ENCODE results near the gene INCA1. TPM values are rescaled to one million over a fixed set of nuclear protein-coding genes. Genes with fewer than 3 reads are reported as not detected.

Gene INCA1
- total and polyA plus RNA-seq, 2 of the 8 experiments (the other 6 are each of a cell fraction or from before 2014, with no cell fraction given), result 0.89 to 1.4 TPM

DNA sequence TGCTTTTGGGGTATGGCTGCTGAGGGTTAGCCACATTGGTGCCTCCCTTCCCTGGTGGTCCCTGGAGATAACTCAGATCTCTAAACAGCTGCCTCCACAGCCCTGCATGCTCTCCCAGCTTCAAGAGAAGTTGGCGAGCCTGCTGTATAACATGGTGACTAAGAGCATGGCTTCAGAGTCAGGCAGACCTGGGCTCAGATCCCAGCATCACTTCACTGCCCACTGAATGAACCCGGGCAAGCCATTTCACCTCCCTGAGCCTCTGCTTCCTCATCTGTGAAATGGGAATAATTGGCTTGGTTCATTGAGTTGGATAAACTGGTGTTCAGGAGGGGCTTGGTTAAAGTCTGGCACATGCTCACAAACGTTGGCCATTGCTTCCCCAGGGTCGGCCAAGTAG is 17.0 kb upstream of the INCA1 start:
- Histone ChIP-seq H4K8ac (ENCODE audit: extremely low read depth, insufficient read depth, low read length) (no peak overlapping the region), H2BK120ac (replicated peaks; ENCODE audit: low read depth, low read length) (no peak overlapping the region), H4K91ac (replicated peaks; ENCODE audit: insufficient read length, low read length) (no peak overlapping the region), H2AK5ac (ENCODE audit: low read depth, low read length) (no peak overlapping the region), H3K23me2 (ENCODE audit: low read depth, low read length) (no peaks in the 10 kb centered on the region), H3K4ac (replicated peaks; ENCODE audit: insufficient read length, low read depth, low read length) (no peak overlapping the region), H3K4me2 (ENCODE audit: insufficient read depth in 1 of 2, low read depth in 2 of 2, low read length in 2 of 2) (no peak overlapping the region), H4K5ac (ENCODE audit: insufficient read length, low read depth, low read length) (no peak overlapping the region), H3K9ac (replicated peaks in 1 of 4; ENCODE audit: extremely low read depth in 1 of 4, low read depth in 3 of 4, low read length in 3 of 4) (no peak overlapping the region), H2AFZ (ENCODE audit: low read length) (no peak overlapping the region), H2BK20ac (ENCODE audit: low read length) (no peak overlapping the region), H2BK5ac (ENCODE audit: low read depth, low read length) (no peak overlapping the region), H3K27ac (ENCODE audit: low read depth, low read length) (no peak overlapping the region), H3K9me3 (ENCODE audit: insufficient read depth in 2 of 2, low read depth in 1 of 2, low read length in 1 of 2) (no peaks in the 10 kb centered on the region), H3K23ac (ENCODE audit: insufficient read length) (no peak overlapping the region), H2BK15ac (ENCODE audit: low read length) (no peak overlapping the region), H4K20me1 (replicated peaks in 1 of 2; ENCODE audit: control insufficient read depth in 1 of 2, insufficient read depth in 2 of 2, low read length in 2 of 2) (peaks cover 0 to 7% of the 10 kb centered on the region in 2 experiments), H3K27me3 (replicated peaks in 1 of 4; ENCODE audit: control insufficient read depth in 3 of 4, extremely low read depth in 1 of 4, insufficient read depth in 3 of 4, low read length in 3 of 4) (no peaks in the 10 kb centered on the region), H3K4me1 (replicated peaks in 1 of 4; ENCODE audit: control insufficient read depth in 3 of 4, insufficient read depth in 4 of 4, low read length in 3 of 4) (no peaks in the 10 kb centered on the region), H3K56ac (replicated peaks; ENCODE audit: insufficient read length, low read depth, low read length) (no peak overlapping the region), H3K79me1 (ENCODE audit: low read depth, low read length) (no peaks in the 10 kb centered on the region), H3K4me3 (ENCODE audit: extremely low read depth in 1 of 4, insufficient read depth in 2 of 4, low read depth in 3 of 4, low read length in 4 of 4) (no peak overlapping the region), H3K79me2 (ENCODE audit: control insufficient read depth in 1 of 2, insufficient read depth in 2 of 2, low read length in 2 of 2) (no peaks in the 10 kb centered on the region), H3K18ac (ENCODE audit: extremely low read depth, low read length) (no peak overlapping the region), H3K36me3 (ENCODE audit: control insufficient read depth in 2 of 4, insufficient read depth in 4 of 4, low read length in 3 of 4) (peaks cover 9 to 37% (median 19%) of the 10 kb centered on the region in 4 experiments; a peak in 7 of 8 replicates), H3K14ac (ENCODE audit: insufficient read length) (no peak overlapping the region), H2BK12ac (ENCODE audit: low read depth, low read length) (no peak overlapping the region)
- ChIA-PET POLR2A (ENCODE audit: partially characterized antibody) (interaction anchor here (1.1 to 2.0 kb wide), 4 partner anchors 8 to 33 kb away, joined by 3 to 8 read pairs (median 6); no protein-coding TSS in a partner anchor), CTCF (ENCODE audit: partially characterized antibody) (no interaction called here)
- no peak for DNase-seq (ENCODE audit: low read depth in 1 of 2, low spot score in 2 of 2)
- WGBS, 2 experiments (ENCODE audit: extremely low coverage in 1 of 2, insufficient coverage in 1 of 2, insufficient read length in 1 of 2, insufficient replicate concordance in 2 of 2, low coverage in 1 of 2, low lambda C conversion rate in 2 of 2, missing lambda C conversion rate in 1 of 2), result 78% methylated on average over 4 of the region's 4 CpGs; no CpG with 5 or more reads in 1 of the 2 experiments
- no peak for FAIRE-seq
- TF ChIP-seq CTBP2 (IDR thresholded peaks at IDR 0.05; ENCODE audit: borderline replicate concordance, insufficient read depth, insufficient read length, low read length) (no peak), KDM4A (IDR thresholded peaks at IDR 0.05; ENCODE audit: low read depth, low read length, severe bottlenecking) (no peak), SIRT6 (IDR thresholded peaks at IDR 0.05; ENCODE audit: low read length) (no peak), MAFK (IDR thresholded peaks at IDR 0.05; ENCODE audit: low read depth, low read length) (no peak), ASH2L (IDR thresholded peaks at IDR 0.05; ENCODE audit: low read length) (no peak), SUZ12 (IDR thresholded peaks at IDR 0.05; ENCODE audit: low read length) (no peak), PHF8 (conservative IDR thresholded peaks at IDR 0.05; ENCODE audit: low read depth, low read length) (no peak), YY1 (IDR thresholded peaks at IDR 0.05; ENCODE audit: low read depth, low read length) (no peak), CEBPB (IDR thresholded peaks at IDR 0.05; ENCODE audit: low read depth, low read length) (no peak), GABPA (IDR thresholded peaks at IDR 0.05; ENCODE audit: borderline replicate concordance, insufficient read depth, low read length) (no peak), SP4 (IDR thresholded peaks at IDR 0.05; ENCODE audit: low read length) (no peak), RAD21 (IDR thresholded peaks at IDR 0.05 in 1 of 2, conservative IDR thresholded peaks at IDR 0.05 in 1 of 2; ENCODE audit: low read depth in 2 of 2, low read length in 2 of 2) (no peak), EP300 (IDR thresholded peaks at IDR 0.05; ENCODE audit: borderline replicate concordance in 1 of 2, low read depth in 2 of 2, low read length in 2 of 2) (no peak), RBBP5 (IDR thresholded peaks at IDR 0.05; ENCODE audit: borderline replicate concordance, low read depth, low read length) (no peak), SP2 (IDR thresholded peaks at IDR 0.05; ENCODE audit: low read length) (no peak)

Data from H1 (cell line).